Stimulated activated CD4-positive, alpha-beta T cell treated with anti-CD3 and anti-CD28 coated beads, Interleukin-15, amount 100 ng/mL, for 48 hours (primary cell): ENCODE data around the gene NDFIP1.

ENCODE experiments used
- DNase-seq, 2 donors: peaks; one replicate each; pipeline ENCODE4 v3.0.0-alpha.2; 2020; ENCODE audit warnings: low read depth in 2 of 2

NDFIP1 gene

GRCh38 chr5:142119051-142119625 lies 10.6 kb downstream of the NDFIP1 start:
- DNase-seq, result no peak

- DNase-seq, result no peak
Observed at GRCh38 chr5:142120247-142120935, 11.8 kb downstream of the NDFIP1 start.

- no peak for DNase-seq
Observed at GRCh38 chr5:142122121-142122520, 13.5 kb downstream of the NDFIP1 start.

- DNase-seq, result no peak
Observed at GRCh38 chr5:142125378-142125777, 16.8 kb downstream of the NDFIP1 start.

- DNase-seq, result no peak
Observed at GRCh38 chr5:142125963-142126362, 17.4 kb downstream of the NDFIP1 start.

GRCh38 chr5:142128675-142129208 lies 20.2 kb downstream of the NDFIP1 start:
- DNase-seq, result no peak

- DNase-seq, result no peak
Observed at GRCh38 chr5:142129446-142130066, 21.0 kb downstream of the NDFIP1 start.

GRCh38 chr5:142131394-142131793 lies 22.8 kb downstream of the NDFIP1 start:
- no peak for DNase-seq

GRCh38 chr5:142132916-142133315 lies 24.3 kb downstream of the NDFIP1 start:
- no peak for DNase-seq

- DNase-seq, result no peak
Observed at GRCh38 chr5:142133330-142134206, 25.0 kb downstream of the NDFIP1 start.

- no peak for DNase-seq
Observed at GRCh38 chr5:142134331-142135010, 25.9 kb downstream of the NDFIP1 start.

- no peak for DNase-seq
Observed at GRCh38 chr5:142141463-142141862, 32.9 kb downstream of the NDFIP1 start.

GRCh38 chr5:142143878-142144277 lies 35.3 kb downstream of the NDFIP1 start:
- no peak for DNase-seq

GRCh38 chr5:142145106-142145900 lies 36.7 kb downstream of the NDFIP1 start:
- peak; percentile 25 to 46 for DNase-seq

- no peak for DNase-seq
Observed at GRCh38 chr5:142149363-142149762, 40.8 kb downstream of the NDFIP1 start.

GRCh38 chr5:142150431-142150830 lies 41.9 kb downstream of the NDFIP1 start:
- no peak for DNase-seq

- DNase-seq, result peak; percentile 16 to 32
Observed at GRCh38 chr5:142151436-142152383, 43.1 kb downstream of the NDFIP1 start.

- DNase-seq, result no peak
Observed at GRCh38 chr5:142152384-142152732, 43.8 kb downstream of the NDFIP1 start.

GRCh38 chr5:142153674-142154448 lies 45.3 kb downstream of the NDFIP1 start:
- DNase-seq, result no peak
